Stomach smooth muscle (tissue), 2 donors: ENCODE results near the gene OR4E2.

ENCODE experiments used
- H3K27ac ChIP-seq: one replicate; pipeline ENCODE4 v1.7.0; 2013; ENCODE audit warnings: mild to moderate bottlenecking, low read length, inconsistent platforms
- H3K27me3 ChIP-seq, 2 donors: one replicate each; pipeline ENCODE4 v1.7.0; 2013; ENCODE audit warnings: low read length in 2 of 2; ENCODE audit not compliant: insufficient read depth in 2 of 2, control insufficient read depth in 1 of 2
- H3K36me3 ChIP-seq, 2 donors: one replicate each; pipeline ENCODE4 v1.7.0; 2013; ENCODE audit warnings: low read length in 2 of 2; ENCODE audit not compliant: control insufficient read depth in 2 of 2, insufficient read depth in 2 of 2
- H3K4me1 ChIP-seq: one replicate; pipeline ENCODE4 v1.7.0; 2013; ENCODE audit warnings: low read length; ENCODE audit not compliant: control insufficient read depth, insufficient read depth
- H3K4me3 ChIP-seq, 2 donors: one replicate each; pipeline ENCODE4 v1.7.0; 2013; ENCODE audit warnings: low read length in 2 of 2
- H3K9ac ChIP-seq, 2 donors: one replicate each; pipeline ENCODE4 v1.7.0; 2013; ENCODE audit warnings: low read length in 2 of 2, mild to moderate bottlenecking in 1 of 2
- H3K9me3 ChIP-seq, 2 donors: one replicate each; pipeline ENCODE4 v1.7.0; 2013; ENCODE audit warnings: low read length in 2 of 2; ENCODE audit not compliant: control insufficient read depth in 2 of 2
- donor health status: healthy.
- donor health status: Pancreatic carcinoma.

OR4E2 gene

DNA sequence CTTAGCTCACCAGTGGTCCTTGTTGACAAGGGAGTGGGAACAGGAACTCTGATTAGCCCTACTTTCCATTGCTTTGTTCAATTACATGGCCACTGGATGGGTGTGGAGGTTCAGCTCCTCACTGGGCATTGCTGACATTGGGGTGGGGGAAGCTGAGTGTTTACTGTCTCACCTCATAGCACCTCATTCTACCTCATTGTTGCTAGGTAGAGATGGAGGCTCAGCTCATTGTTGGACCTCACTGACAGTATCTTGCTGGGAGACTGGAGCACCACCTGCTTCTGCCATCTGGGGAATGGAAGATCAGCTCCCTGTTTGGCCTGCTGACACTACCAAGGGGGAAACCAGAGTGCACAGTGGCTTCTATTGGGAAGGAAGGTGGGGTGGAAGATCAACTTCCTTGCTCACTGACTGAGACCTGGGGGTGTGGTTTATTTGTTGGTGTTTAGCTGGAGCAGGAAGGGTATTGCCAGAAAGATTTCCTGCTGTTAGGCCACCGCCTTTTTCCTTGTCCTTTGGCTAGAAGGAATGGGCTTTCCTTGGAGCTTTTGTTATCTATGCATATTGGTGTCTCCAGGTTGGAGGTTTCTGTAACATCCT is 1.3 kb upstream of the OR4E2 start:
- Histone ChIP-seq H3K9me3 (no peaks in the 10 kb centered on the region), H3K4me3 (no peak overlapping the region), H3K4me1 (no peaks in the 10 kb centered on the region), H3K27ac (no peak overlapping the region), H3K9ac (no peak overlapping the region), H3K36me3 (no peaks in the 10 kb centered on the region), H3K27me3 (peaks cover 0 to 6% of the 10 kb centered on the region in 2 donors)

DNA sequence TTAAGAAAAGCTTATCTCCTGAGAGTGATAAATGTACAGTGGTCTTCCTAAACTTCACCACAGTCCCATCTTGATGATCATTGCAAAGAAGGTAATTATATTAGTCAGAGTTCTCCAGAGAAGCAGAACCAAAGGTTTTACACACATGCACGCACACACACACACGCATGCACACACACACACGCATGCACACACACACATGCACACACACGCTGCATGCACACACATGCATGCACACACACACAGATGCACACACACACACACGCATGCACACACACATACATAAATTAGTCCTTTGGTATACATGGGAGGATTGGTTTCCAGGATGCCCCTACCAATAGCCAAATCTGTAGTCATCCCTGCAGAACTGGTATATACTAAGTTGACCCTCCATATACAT is 580 bp downstream of the OR4E2 start:
- H3K9me3 ChIP-seq: no peaks in the 10 kb centered on the region
- no peak overlapping the region for H3K27ac ChIP-seq
- no peaks in the 10 kb centered on the region for H3K4me1 ChIP-seq
- no peaks in the 10 kb centered on the region for H3K36me3 ChIP-seq
- peaks cover 0 to 6% of the 10 kb centered on the region in 2 donors for H3K27me3 ChIP-seq
- H3K4me3 ChIP-seq: no peak overlapping the region
- H3K9ac ChIP-seq: no peak overlapping the region

DNA sequence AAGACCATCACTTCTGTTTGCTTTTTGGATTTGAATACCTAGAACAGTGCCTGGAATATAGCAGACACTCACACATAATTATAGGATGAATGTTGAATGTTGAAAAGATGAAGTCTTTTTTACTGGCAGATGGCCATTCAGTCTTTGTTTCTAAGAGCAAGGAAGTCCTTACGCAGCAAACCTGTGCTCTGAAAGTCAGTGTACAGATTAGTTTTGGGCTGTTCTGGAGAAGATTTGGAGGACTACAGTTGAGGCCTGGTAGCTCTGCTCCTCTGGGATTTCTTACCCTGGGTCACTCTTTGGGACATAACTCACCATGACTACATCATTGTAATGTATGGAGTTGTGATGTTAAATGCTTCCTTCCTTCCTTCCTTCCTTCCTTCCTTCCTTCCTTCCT is 3.3 kb downstream of the OR4E2 start:
- Histone ChIP-seq H3K36me3 (no peaks in the 10 kb centered on the region), H3K9ac (no peak overlapping the region), H3K4me1 (no peaks in the 10 kb centered on the region), H3K4me3 (no peak overlapping the region), H3K27me3 (peaks cover 0 to 2% of the 10 kb centered on the region in 2 donors), H3K9me3 (no peaks in the 10 kb centered on the region), H3K27ac (no peak overlapping the region)

DNA sequence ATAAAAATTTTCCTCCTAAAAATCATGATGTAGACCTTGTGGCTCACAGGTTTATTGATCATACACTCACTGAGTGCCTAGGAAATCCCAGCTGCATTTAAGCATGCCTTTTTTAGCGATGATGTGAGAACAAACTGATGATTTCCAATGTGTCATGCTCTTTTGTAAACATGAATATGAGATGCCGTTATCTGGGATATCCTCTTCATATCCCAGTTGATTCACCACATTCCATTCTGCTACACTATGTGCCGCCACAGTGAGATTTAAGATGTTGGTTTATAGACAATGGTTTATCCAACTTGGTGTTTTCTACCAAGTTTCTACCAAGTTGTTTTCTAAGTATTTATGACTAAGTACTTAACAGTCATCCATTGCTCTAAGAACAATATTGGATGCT is 14.7 kb downstream of the OR4E2 start:
- Histone ChIP-seq H3K4me3 (no peak overlapping the region), H3K9ac (no peak overlapping the region), H3K27me3 (peaks cover 0 to 3% of the 10 kb centered on the region in 2 donors), H3K9me3 (no peaks in the 10 kb centered on the region), H3K36me3 (no peaks in the 10 kb centered on the region), H3K4me1 (no peaks in the 10 kb centered on the region), H3K27ac (no peak overlapping the region)

DNA sequence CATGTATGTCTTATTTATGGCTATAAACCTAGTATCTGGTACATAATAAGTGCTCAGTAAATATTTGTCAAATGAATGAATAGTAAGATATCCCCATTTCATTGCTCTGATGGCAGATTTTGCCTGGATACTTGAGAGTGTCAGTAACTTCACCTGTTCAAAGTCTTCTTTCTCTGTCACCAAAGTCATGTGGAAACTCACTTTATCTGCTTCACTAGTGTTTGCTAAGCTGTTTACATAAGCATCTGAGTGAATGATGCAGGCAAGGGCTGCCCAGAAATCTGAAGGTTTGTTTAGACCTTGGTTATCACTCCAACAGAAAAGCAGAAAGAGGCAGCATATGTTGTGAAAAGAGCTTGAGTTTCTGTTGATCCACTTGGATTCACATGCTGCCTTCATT is 15.6 kb downstream of the OR4E2 start:
- H3K27ac ChIP-seq: no peak overlapping the region
- H3K36me3 ChIP-seq: no peaks in the 10 kb centered on the region
- H3K27me3 ChIP-seq: peaks cover 0 to 3% of the 10 kb centered on the region in 2 donors
- no peak overlapping the region for H3K4me3 ChIP-seq
- no peaks in the 10 kb centered on the region for H3K4me1 ChIP-seq
- H3K9ac ChIP-seq: no peak overlapping the region
- H3K9me3 ChIP-seq: no peaks in the 10 kb centered on the region

DNA sequence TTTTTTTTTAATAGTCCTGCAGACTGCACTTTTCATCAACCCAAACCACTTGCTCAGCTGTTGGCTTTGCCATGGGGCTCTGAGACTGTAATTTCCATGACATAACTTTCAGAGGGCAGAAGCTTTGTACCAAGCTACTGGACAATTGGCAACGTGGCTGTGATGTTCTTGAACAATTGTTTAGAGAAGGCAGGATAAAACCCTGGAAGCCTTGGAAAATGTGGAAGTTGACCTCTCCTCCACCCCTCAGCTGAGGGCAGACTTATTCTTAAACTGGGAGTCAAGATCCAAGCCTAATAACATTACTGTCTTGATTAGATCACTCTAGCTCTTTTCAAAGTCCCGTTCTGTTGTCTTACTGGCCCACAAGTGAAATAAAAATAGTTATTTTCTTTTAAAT is 17.7 kb downstream of the OR4E2 start:
- no peak overlapping the region for H3K9ac ChIP-seq
- no peaks in the 10 kb centered on the region for H3K36me3 ChIP-seq
- no peak overlapping the region for H3K27ac ChIP-seq
- H3K9me3 ChIP-seq: peaks cover 2 to 5% of the 10 kb centered on the region in 2 donors
- H3K27me3 ChIP-seq: peaks cover 0 to 3% of the 10 kb centered on the region in 2 donors
- no peaks in the 10 kb centered on the region for H3K4me1 ChIP-seq
- H3K4me3 ChIP-seq: no peak overlapping the region

DNA sequence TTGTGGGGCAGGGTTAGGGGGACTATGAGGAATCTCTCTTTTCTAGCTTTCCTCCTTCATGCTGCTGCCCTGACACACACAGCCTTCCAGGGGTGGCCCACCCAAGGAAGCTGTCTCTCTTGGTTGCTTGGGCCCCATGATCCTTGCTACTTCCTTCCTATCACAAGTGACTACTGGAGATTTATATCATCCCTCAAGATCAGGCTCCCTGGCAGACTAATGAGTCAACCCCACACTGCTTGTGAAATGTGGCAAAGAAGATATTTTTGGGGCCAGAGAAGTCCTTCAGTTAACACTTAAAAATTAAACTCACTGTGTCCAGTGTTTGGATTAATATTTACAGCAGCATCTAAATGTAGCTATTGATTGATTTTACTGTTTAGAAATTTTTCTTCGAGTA is 18.5 kb downstream of the OR4E2 start:
- H3K9ac ChIP-seq: no peak overlapping the region
- H3K27ac ChIP-seq: no peak overlapping the region
- H3K36me3 ChIP-seq: no peaks in the 10 kb centered on the region
- no peak overlapping the region for H3K4me3 ChIP-seq
- H3K4me1 ChIP-seq: no peaks in the 10 kb centered on the region
- peaks cover 2 to 8% of the 10 kb centered on the region in 2 donors for H3K9me3 ChIP-seq
- H3K27me3 ChIP-seq: peaks cover 0 to 3% of the 10 kb centered on the region in 2 donors

DNA sequence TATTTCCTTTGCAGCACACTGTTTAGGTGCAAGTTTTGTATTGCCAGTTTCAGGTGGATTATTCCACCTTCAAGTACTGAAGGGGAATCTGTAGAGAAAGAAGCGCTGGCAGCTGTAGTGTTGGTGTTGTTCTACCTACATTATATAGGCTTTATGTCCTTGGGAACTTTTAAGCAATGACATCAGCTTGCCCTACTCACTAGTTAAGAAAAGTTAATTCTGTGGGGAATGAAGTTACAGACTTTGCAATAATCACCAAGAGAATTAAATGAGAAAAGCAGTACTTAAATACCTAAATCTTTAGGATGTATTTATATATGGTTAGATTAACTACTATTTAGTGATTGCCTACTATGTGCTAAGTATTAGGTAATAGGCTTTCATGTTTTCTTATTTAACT is 20.1 kb downstream of the OR4E2 start, which contains the start of gene OR4E1:
TSS of gene OR4E1 (minus strand) at position 101 of the 400 bp plus-strand sequence. CDS start 2,883 bp downstream, outside the sequence.
- Histone ChIP-seq H3K4me3 (no peak within 1 kb of the TSS), H3K27me3 (peaks cover 0 to 3% of the 10 kb centered on the region in 2 donors), H3K27ac (no peak within 1 kb of the TSS), H3K4me1 (no peaks in the 10 kb centered on the region), H3K9ac (no peak within 1 kb of the TSS), H3K9me3 (peaks cover 2 to 8% of the 10 kb centered on the region in 2 donors), H3K36me3 (no peaks in the 10 kb centered on the region)

DNA sequence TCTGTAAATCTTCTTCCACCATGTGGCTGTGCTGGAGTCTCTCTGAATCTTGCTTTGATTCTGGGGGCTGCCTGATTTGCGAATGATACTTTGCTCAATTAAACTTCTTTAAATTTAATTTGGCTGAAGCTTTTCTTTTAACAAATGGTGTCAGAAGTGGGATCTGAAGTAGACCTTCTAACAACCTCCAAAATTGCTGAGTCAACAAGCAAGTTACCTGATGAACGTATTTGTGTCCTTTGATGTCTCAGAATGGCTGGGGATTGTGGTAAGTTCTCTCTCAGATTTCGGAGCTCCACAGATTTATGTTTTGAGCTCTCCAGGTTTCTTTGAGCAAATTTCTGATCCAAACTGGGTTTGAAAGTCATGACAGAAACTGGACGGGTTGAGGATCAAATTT is 21.9 kb downstream of the OR4E2 start:
- H3K4me3 ChIP-seq: no peak overlapping the region
- no peak overlapping the region for H3K9ac ChIP-seq
- no peaks in the 10 kb centered on the region for H3K27me3 ChIP-seq
- no peaks in the 10 kb centered on the region for H3K4me1 ChIP-seq
- no peak overlapping the region for H3K27ac ChIP-seq
- no peaks in the 10 kb centered on the region for H3K36me3 ChIP-seq
- H3K9me3 ChIP-seq: peaks cover 2 to 8% of the 10 kb centered on the region in 2 donors

DNA sequence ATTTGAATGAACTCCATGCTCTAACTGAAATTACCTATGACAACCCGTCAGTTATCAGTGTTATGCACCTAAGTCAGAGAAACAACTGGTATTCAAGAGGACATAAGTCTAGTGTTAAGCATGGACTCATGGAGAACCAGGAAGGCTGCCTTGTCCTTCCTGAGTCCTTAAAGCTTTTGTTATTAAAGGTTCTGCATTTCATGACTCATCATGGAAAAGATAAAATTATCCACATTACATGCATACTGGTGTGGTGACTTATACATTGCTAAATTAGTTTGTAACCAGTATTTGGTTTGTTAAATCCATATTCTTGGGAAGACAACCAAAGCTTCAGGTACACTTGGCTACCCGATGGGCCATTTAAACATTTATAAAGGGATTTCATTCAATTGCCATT is 26.4 kb downstream of the OR4E2 start:
- H3K4me1 ChIP-seq: no peaks in the 10 kb centered on the region
- no peaks in the 10 kb centered on the region for H3K27me3 ChIP-seq
- H3K9me3 ChIP-seq: peaks cover 2 to 6% of the 10 kb centered on the region in 2 donors
- H3K4me3 ChIP-seq: no peak overlapping the region
- no peaks in the 10 kb centered on the region for H3K36me3 ChIP-seq
- H3K9ac ChIP-seq: no peak overlapping the region
- no peak overlapping the region for H3K27ac ChIP-seq

DNA sequence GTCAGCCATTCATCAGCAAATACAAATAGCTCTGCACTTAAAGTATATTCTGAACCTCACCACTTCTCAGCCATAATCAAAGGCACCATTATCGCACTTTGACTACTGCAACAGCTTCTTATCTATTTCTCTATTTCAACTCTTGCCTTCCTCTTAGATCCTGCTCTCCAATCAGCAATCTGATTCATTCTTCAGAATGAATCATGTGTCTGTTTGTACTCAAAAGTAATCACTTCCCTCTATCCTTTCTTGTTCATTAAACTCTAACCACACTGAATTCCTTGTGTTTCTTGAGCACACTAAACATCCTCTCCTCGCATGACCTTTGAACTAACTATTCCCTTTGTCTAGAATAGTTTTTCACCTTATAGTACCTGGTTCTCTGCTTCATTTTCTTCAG is 32.8 kb downstream of the OR4E2 start:
- H3K9me3 ChIP-seq: no peaks in the 10 kb centered on the region
- no peak overlapping the region for H3K4me3 ChIP-seq
- no peaks in the 10 kb centered on the region for H3K27me3 ChIP-seq
- no peaks in the 10 kb centered on the region for H3K4me1 ChIP-seq
- no peak overlapping the region for H3K9ac ChIP-seq
- no peaks in the 10 kb centered on the region for H3K36me3 ChIP-seq
- H3K27ac ChIP-seq: no peak overlapping the region
